Ovary (tissue), 3 donors: ENCODE measurements around the gene ROGDI.

Experiments used
- CTCF ChIP-seq, 3 donors: fragments of 450-650 bp in 2 of 3; fragments of 200-600 bp in 1 of 3; IDR thresholded peaks; one replicate each; pipeline versions ENCODE4 v1.5.1 to v1.8.0; 2016 to 2022; ENCODE audit warnings: antibody characterized with exemption in 3 of 3, mild to moderate bottlenecking in 1 of 3
- EP300 ChIP-seq: sonication (generic); formaldehyde crosslinking; IDR thresholded peaks from one replicate; pipeline ENCODE4 v1.6.1; 2017; ENCODE audit warnings: antibody characterized with exemption
- donor health status: DM: no; HTN: no; CAD: no.

DNA sequence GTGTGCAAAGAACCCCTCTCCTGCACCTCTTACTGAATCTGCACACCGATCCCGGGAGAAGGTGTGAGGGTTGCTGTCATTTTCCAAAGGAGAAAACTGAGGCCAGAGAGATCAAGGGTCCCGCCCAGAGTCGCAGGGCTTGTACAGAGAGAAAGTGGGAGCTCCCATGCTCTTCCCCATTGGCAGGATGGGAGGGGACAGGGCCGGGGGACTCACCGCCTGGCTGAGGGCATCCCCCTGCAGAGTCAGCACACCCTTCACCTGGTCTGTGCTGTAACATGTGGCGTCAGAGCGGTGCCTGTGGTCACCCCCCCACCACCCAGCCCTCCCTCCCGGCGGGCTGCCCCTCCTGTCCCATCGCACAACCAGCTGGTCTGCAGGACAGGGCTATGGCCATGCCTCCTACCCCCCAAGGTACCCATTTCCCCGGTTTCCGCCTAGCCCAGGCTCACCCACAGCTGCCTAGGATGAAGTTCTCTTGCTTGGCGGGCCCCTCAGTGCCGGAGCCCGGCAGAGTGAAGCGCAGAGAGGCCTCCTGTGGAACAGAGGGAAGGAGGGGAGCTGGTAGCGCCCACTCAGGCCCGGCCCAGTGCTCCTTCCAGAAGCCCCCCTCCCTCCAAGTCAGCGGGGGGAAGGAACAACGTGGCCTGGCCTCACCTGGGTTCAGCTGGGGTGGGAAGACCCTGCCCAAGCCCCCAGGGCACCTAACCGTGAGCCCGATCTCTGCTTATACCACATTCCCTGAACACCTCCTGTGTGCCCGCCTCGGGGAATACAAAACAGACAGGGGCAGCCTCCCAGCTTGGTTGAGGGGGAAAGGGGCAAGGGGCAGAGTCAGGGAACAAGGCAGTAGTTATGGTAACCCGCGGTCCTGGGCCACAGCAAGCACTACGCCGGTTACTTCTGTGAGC, 1.1 kb downstream of the ROGDI start:
- TF ChIP-seq CTCF (IDR thresholded peaks at IDR 0.05): no peak
- TF ChIP-seq EP300: no peak
